ENCODE measurements around the gene INSIG1.

The INSIG1 gene

GRCh38 chr7:155297517-155298287 lies at the start of gene INSIG1:
INSIG1 (plus strand) TSS chr7:155297878; CDS start chr7:155298286, 408 bp downstream.
- DNase-seq (ENCODE audit: low read depth in 1 of 2, low spot score in 1 of 2), result peak; percentile 85 to 88

GRCh38 chr7:155248366-155248756 lies 49.3 kb upstream of the INSIG1 start:
- DNase-seq (ENCODE audit: low read depth in 1 of 2, low spot score in 1 of 2), result no peak

- DNase-seq (ENCODE audit: low read depth in 1 of 2, low spot score in 1 of 2), result no peak
Measured at GRCh38 chr7:155251831-155252230, 45.8 kb upstream of the INSIG1 start.

GRCh38 chr7:155252444-155252887 lies 45.2 kb upstream of the INSIG1 start:
- DNase-seq (ENCODE audit: low read depth in 1 of 2, low spot score in 1 of 2), result no peak

GRCh38 chr7:155252892-155253501 lies 44.7 kb upstream of the INSIG1 start:
- no peak for DNase-seq (ENCODE audit: low read depth in 1 of 2, low spot score in 1 of 2)

- no peak for DNase-seq (ENCODE audit: low read depth in 1 of 2, low spot score in 1 of 2)
Measured at GRCh38 chr7:155254018-155254417, 43.7 kb upstream of the INSIG1 start.

- no peak for DNase-seq (ENCODE audit: low read depth in 1 of 2, low spot score in 1 of 2)
Measured at GRCh38 chr7:155255071-155255470, 42.6 kb upstream of the INSIG1 start.

- no peak for DNase-seq (ENCODE audit: low read depth in 1 of 2, low spot score in 1 of 2)
Measured at GRCh38 chr7:155255621-155256020, 42.1 kb upstream of the INSIG1 start.

GRCh38 chr7:155256081-155256760 lies 41.5 kb upstream of the INSIG1 start:
- no peak for DNase-seq (ENCODE audit: low read depth in 1 of 2, low spot score in 1 of 2)

GRCh38 chr7:155256761-155257481 lies 40.8 kb upstream of the INSIG1 start:
- no peak for DNase-seq (ENCODE audit: low read depth in 1 of 2, low spot score in 1 of 2)

GRCh38 chr7:155257482-155258225 lies 40.0 kb upstream of the INSIG1 start:
- DNase-seq (ENCODE audit: low read depth in 1 of 2, low spot score in 1 of 2), result no peak

GRCh38 chr7:155258226-155258560 lies 39.5 kb upstream of the INSIG1 start:
- DNase-seq (ENCODE audit: low read depth in 1 of 2, low spot score in 1 of 2), result no peak

- DNase-seq (ENCODE audit: low read depth in 1 of 2, low spot score in 1 of 2), result no peak
Measured at GRCh38 chr7:155259866-155260497, 37.7 kb upstream of the INSIG1 start.

- DNase-seq (ENCODE audit: low read depth in 1 of 2, low spot score in 1 of 2), result no peak
Measured at GRCh38 chr7:155260498-155260872, 37.2 kb upstream of the INSIG1 start.

GRCh38 chr7:155261031-155261985 lies 36.4 kb upstream of the INSIG1 start:
- DNase-seq (ENCODE audit: low read depth in 1 of 2, low spot score in 1 of 2), result no peak

GRCh38 chr7:155262031-155262430 lies 35.6 kb upstream of the INSIG1 start:
- no peak for DNase-seq (ENCODE audit: low read depth in 1 of 2, low spot score in 1 of 2)

GRCh38 chr7:155263051-155263450 lies 34.6 kb upstream of the INSIG1 start:
- DNase-seq (ENCODE audit: low read depth in 1 of 2, low spot score in 1 of 2), result no peak

- DNase-seq (ENCODE audit: low read depth in 1 of 2, low spot score in 1 of 2), result no peak
Measured at GRCh38 chr7:155263581-155264143, 34.0 kb upstream of the INSIG1 start.

- DNase-seq (ENCODE audit: low read depth in 1 of 2, low spot score in 1 of 2), result no peak
Measured at GRCh38 chr7:155265144-155265543, 32.5 kb upstream of the INSIG1 start.

Measured in activated CD4-positive, alpha-beta T cell treated with anti-CD3 and anti-CD28 coated beads, Interleukin-2, amount 50 U/mL, for 24 hours (primary cell).